OCI-LY7 (cell line): ENCODE measurements around the gene PTPN14. TPM values are rescaled to one million over a fixed set of nuclear protein-coding genes. Genes with fewer than 3 reads are reported as not detected.

Source experiments
- BruUV-seq: library from RNA; stranded (reverse); fragments of 400-500 nt; replicated peaks from 2 replicates; lab custom pipeline; 2021; lab: Mats Ljungman, UMichigan
- CTCF ChIA-PET: fragments of 300-600 bp; sonication (Branson Sonifier 250); formaldehyde crosslinking; loops from one replicate; lab custom pipeline; 2022; ENCODE audit warnings: antibody characterized with exemption; ENCODE audit not compliant: unreplicated experiment; lab: Charles Lee
- POLR2A ChIA-PET: fragments of 300-600 bp; sonication (Branson Sonifier 250); formaldehyde crosslinking; loops from one replicate; lab custom pipeline; 2022; ENCODE audit warnings: antibody characterized with exemption; lab: Charles Lee
- DNase-seq: peaks from one replicate; pipeline ENCODE4 v3.0.0-alpha.2; 2015; ENCODE audit warnings: low spot score
- H2AFZ ChIP-seq: fragments of 200-600 bp; sonication (generic), shearing (Covaris generic); 2 replicates; pipeline ENCODE4 v1.6.1; 2014; ENCODE audit warnings: mild to moderate bottlenecking, antibody characterized with exemption, low read length, moderate library complexity
- H3K27ac ChIP-seq: fragments of 200-600 bp; sonication (generic); 2 replicates; pipeline ENCODE4 v1.5.1; 2014; ENCODE audit warnings: mixed run types, low read depth, mild to moderate bottlenecking, moderate library complexity, low read length, inconsistent platforms; ENCODE audit not compliant: poor library complexity, severe bottlenecking
- H3K36me3 ChIP-seq: fragments of 200-600 bp; sonication (generic); 2 replicates; pipeline ENCODE4 v1.6.1; 2014; ENCODE audit warnings: mild to moderate bottlenecking, antibody characterized with exemption, low read length, moderate library complexity, mixed read lengths; ENCODE audit not compliant: insufficient read depth
- H3K4me1 ChIP-seq: fragments of 200-600 bp; sonication (generic); 2 replicates; pipeline ENCODE4 v1.5.1; 2014; ENCODE audit warnings: mild to moderate bottlenecking, low read length; ENCODE audit not compliant: insufficient read depth, poor library complexity, severe bottlenecking
- H3K4me2 ChIP-seq: fragments of 200-600 bp; sonication (generic); 2 replicates; pipeline ENCODE4 v1.6.1; 2014; ENCODE audit warnings: mild to moderate bottlenecking, low read length
- H3K4me3 ChIP-seq: fragments of 200-600 bp; sonication (generic); 2 replicates; pipeline ENCODE4 v1.5.1; 2014; ENCODE audit warnings: mild to moderate bottlenecking, low read depth, low read length; ENCODE audit not compliant: poor library complexity, severe bottlenecking
- H3K79me2 ChIP-seq: fragments of 200-600 bp; sonication (generic); 2 replicates; pipeline ENCODE4 v1.6.1; 2016; ENCODE audit warnings: low read depth, mild to moderate bottlenecking, low read length, moderate library complexity, mixed read lengths; ENCODE audit not compliant: insufficient read depth
- H3K9me2 ChIP-seq: fragments of 200-600 bp; sonication (generic); 2 replicates; pipeline ENCODE4 v1.6.1; 2016; ENCODE audit warnings: mild to moderate bottlenecking, low read length, mixed read lengths; ENCODE audit not compliant: insufficient read depth
- H3K9me3 ChIP-seq: fragments of 200-600 bp; sonication (generic); 2 replicates; pipeline ENCODE4 v1.6.1; 2014; ENCODE audit warnings: mild to moderate bottlenecking, mixed run types, low read length, mixed read lengths
- H4K20me1 ChIP-seq: fragments of 200-600 bp; sonication (generic); 2 replicates; pipeline ENCODE4 v1.6.1; 2014; ENCODE audit warnings: mild to moderate bottlenecking, antibody characterized with exemption, low read length, moderate library complexity, mixed read lengths; ENCODE audit not compliant: insufficient read depth
- EZH2phosphoT487 ChIP-seq: fragments of 200-600 bp; sonication (generic); IDR thresholded peaks from 2 replicates; pipeline ENCODE4 v1.6.1; 2018; ENCODE audit warnings: low read depth, borderline replicate concordance, mild to moderate bottlenecking, mixed run types, antibody characterized with exemption, low read length, moderate library complexity, mixed read lengths
- intact Hi-C: fragments of 100-400 bp; cut with micrococcal nuclease; formaldehyde crosslinking; loops from one replicate; pipeline ENCODE4 v1.10.0; 2022; ENCODE audit not compliant: unreplicated experiment
- total RNA-seq, 2 experiments: library from RNA; depleted of rRNA in 1 of 2; stranded (reverse); fragments of >200 nt in 1 of 2; shearing (Covaris generic) in 1 of 2; gene quantifications; 2 replicates each; pipeline ENCODE4 v1.2.3, GENCODE V29; 2014 to 2022
- TF ChIP-seq, protein P1 (sequence below): fragments of 200-600 bp; sonication (generic); conservative IDR thresholded peaks from 2 replicates; pipeline ENCODE4 v1.5.1; 2014; ENCODE audit warnings: mild to moderate bottlenecking, antibody characterized with exemption, low read length, moderate library complexity, mixed read lengths

Gene PTPN14
- total RNA-seq, 2 experiments from 2014 or later, result not detected

DNA sequence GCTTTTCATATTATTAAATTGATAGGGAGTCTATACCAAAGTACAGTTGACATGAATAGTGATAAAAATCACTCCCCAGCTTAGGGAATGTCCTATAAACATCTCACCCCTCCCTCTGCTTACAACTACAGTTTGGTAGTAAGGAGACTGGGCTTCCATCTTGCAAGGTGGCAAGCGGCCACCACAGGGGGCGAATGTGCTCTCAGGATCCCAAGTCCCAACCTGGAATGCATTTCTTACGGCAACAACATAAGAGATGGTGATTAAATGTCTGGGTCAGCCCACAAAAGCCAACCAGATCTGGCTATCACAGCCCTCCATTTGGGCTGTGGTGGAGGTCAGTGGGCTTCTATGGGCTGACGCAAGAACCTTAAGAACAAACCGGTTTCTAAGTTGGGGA, 202.4 kb downstream of the PTPN14 start:
- intact Hi-C loops, result no loop called here
- no TSS peak for BruUV-seq
- CTCF ChIA-PET, result no interaction called here
- H3K4me1 ChIP-seq, result no peaks in the 10 kb centered on the region
- DNase-seq, result no peak
- TF ChIP-seq EZH2phosphoT487, result no peak
- TF ChIP-seq, protein P1, sequence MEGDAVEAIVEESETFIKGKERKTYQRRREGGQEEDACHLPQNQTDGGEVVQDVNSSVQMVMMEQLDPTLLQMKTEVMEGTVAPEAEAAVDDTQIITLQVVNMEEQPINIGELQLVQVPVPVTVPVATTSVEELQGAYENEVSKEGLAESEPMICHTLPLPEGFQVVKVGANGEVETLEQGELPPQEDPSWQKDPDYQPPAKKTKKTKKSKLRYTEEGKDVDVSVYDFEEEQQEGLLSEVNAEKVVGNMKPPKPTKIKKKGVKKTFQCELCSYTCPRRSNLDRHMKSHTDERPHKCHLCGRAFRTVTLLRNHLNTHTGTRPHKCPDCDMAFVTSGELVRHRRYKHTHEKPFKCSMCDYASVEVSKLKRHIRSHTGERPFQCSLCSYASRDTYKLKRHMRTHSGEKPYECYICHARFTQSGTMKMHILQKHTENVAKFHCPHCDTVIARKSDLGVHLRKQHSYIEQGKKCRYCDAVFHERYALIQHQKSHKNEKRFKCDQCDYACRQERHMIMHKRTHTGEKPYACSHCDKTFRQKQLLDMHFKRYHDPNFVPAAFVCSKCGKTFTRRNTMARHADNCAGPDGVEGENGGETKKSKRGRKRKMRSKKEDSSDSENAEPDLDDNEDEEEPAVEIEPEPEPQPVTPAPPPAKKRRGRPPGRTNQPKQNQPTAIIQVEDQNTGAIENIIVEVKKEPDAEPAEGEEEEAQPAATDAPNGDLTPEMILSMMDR, result no peak
- no peak overlapping the region for H2AFZ ChIP-seq
- no peak overlapping the region for H3K4me2 ChIP-seq
- no peak overlapping the region for H3K4me3 ChIP-seq
- H3K27ac ChIP-seq, result no peak overlapping the region
- POLR2A ChIA-PET, result interaction anchor here (1.3 kb wide), 1 partner anchor 8 kb away, joined by 3 read pairs; no protein-coding TSS in a partner anchor
- H3K9me2 ChIP-seq, result no peaks in the 10 kb centered on the region
- H4K20me1 ChIP-seq, result no peaks in the 10 kb centered on the region
- H3K9me3 ChIP-seq, result peaks cover 10% of the 10 kb centered on the region; the same call in 1 of the 2 replicates
- H3K79me2 ChIP-seq, result no peaks in the 10 kb centered on the region
- no peaks in the 10 kb centered on the region for H3K36me3 ChIP-seq

GRCh38 chr1:214344897-214345296, 206.5 kb downstream of the PTPN14 start:
- Histone ChIP-seq H3K9me2 (no peaks in the 10 kb centered on the region), H3K4me1 (no peaks in the 10 kb centered on the region), H3K36me3 (no peaks in the 10 kb centered on the region), H2AFZ (no peak overlapping the region), H3K79me2 (no peaks in the 10 kb centered on the region), H3K27ac (no peak overlapping the region), H3K9me3 (peaks cover 10% of the 10 kb centered on the region; the same call in 1 of the 2 replicates), H4K20me1 (no peaks in the 10 kb centered on the region), H3K4me3 (no peak overlapping the region), H3K4me2 (no peak overlapping the region)
- ChIA-PET POLR2A (interaction anchor here (0.6 kb wide), 2 partner anchors 9 to 1136 kb away, joined by 3 read pairs; no protein-coding TSS in a partner anchor), CTCF (no interaction called here)
- intact Hi-C loops, result no loop called here
- DNase-seq, result no peak
- no TSS peak for BruUV-seq
- TF ChIP-seq, protein P1, result no peak
- no peak for TF ChIP-seq EZH2phosphoT487

DNA sequence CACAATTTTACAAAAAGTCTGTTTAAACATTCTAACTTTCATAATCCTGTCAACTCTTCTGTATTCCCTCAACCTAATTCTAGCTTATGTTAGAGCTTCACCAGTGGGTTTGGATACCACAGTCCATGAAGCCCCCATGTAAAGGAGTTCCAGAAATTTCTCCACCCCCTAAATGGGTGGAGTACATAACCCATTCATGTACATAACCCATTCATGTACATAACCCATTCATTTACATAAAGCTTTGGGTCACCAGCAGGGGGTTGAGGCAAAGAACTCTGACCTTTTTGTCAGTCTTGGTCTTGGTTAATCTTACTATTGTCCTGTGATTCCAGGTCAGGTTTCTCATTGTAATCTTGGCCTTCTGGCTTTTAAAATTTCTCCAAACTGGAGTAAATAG, 208.9 kb downstream of the PTPN14 start:
- Histone ChIP-seq H3K79me2 (no peaks in the 10 kb centered on the region), H2AFZ (no peak overlapping the region), H3K4me3 (no peak overlapping the region), H4K20me1 (no peaks in the 10 kb centered on the region), H3K4me2 (no peak overlapping the region), H3K27ac (no peak overlapping the region), H3K9me2 (no peaks in the 10 kb centered on the region), H3K36me3 (no peaks in the 10 kb centered on the region), H3K9me3 (peaks cover 10% of the 10 kb centered on the region; the same call in 1 of the 2 replicates), H3K4me1 (no peaks in the 10 kb centered on the region)
- ChIA-PET POLR2A (no interaction called here), CTCF (no interaction called here)
- intact Hi-C loops, result no loop called here
- no TSS peak for BruUV-seq
- no peak for DNase-seq
- no peak for TF ChIP-seq EZH2phosphoT487
- TF ChIP-seq, protein P1, result no peak
